Body of pancreas (tissue), 4 donors: ENCODE results near the gene BCAT1. TPM values are rescaled to one million over a fixed set of nuclear protein-coding genes. Genes with fewer than 3 reads are reported as not detected.

Experiments
- ATAC-seq: fragments of 150-250 bp; one replicate; pipeline ENCODE4 v1.9.1; 2016
- DNase-seq, 4 donors: peaks; one replicate each; pipeline ENCODE4 v3.0.0-alpha.2; 2019
- H3K27ac ChIP-seq, 4 donors: fragments of 200-600 bp; sonication (generic); 1 replicate in 3 of 4; 2 replicates in 1 of 4; pipeline versions ENCODE4 v1.5.1 to v1.6.1; 2016 to 2019; ENCODE audit warnings: mild to moderate bottlenecking in 1 of 4, mixed read lengths in 1 of 4, moderate library complexity in 1 of 4
- H3K27me3 ChIP-seq, 2 donors: fragments of 200-600 bp; sonication (generic); one replicate each; pipeline ENCODE4 v1.6.0; 2016; ENCODE audit warnings: mild to moderate bottlenecking in 1 of 2
- H3K36me3 ChIP-seq, 2 donors: fragments of 200-600 bp; sonication (generic); replicated peaks in 1 of 2; 2 replicates each; pipeline ENCODE4 v1.5.1; 2016; ENCODE audit warnings: low read depth in 2 of 2; ENCODE audit not compliant: insufficient read depth in 1 of 2
- H3K4me1 ChIP-seq: fragments of 200-600 bp; sonication (generic); one replicate; pipeline ENCODE4 v1.6.0; 2016
- H3K4me3 ChIP-seq, 2 donors: fragments of 200-600 bp; sonication (generic); 1 replicate in 1 of 2; 2 replicates in 1 of 2; pipeline ENCODE4 v1.5.1; 2016 to 2019
- H3K9me3 ChIP-seq, 3 donors: fragments of 200-600 bp; sonication (generic); 1 replicate in 2 of 3; 2 replicates in 1 of 3; pipeline ENCODE4 v1.5.1; 2016
- POLR2A ChIP-seq, 3 donors: fragments of 450-650 bp; IDR thresholded peaks; one replicate each; pipeline ENCODE4 v1.6.1; 2016; ENCODE audit warnings: antibody characterized with exemption in 3 of 3, mild to moderate bottlenecking in 2 of 3
- WGBS, 2 donors: methylation state at CpG; one replicate each; pipeline ENCODE4 v1.1.5; 2017; 5-methylcytosine and 5-hydroxymethylcytosine counted together
- intact Hi-C: fragments of 100-400 bp; cut with DNase I; formaldehyde crosslinking; loops from one replicate; pipeline ENCODE4 v1.15.1; 2023
- total RNA-seq, 2 donors: library from RNA; depleted of rRNA; stranded (reverse); fragments of >200 nt; gene quantifications; one replicate each; pipeline ENCODE4 v1.1.0, GENCODE V29; 2016
- TF ChIP-seq, protein P1 (sequence below), 7 experiments: fragments of 450-650 bp in 4 of 7; fragments of 200-600 bp in 3 of 7; sonication (generic) in 3 of 7; IDR thresholded peaks; one replicate each; pipeline ENCODE4 v1.5.1; 2016 to 2019; ENCODE audit warnings: antibody characterized with exemption in 7 of 7

Gene BCAT1
- total RNA-seq, 2 donors from 2014 or later: 30.0 to 59.7 TPM

DNA sequence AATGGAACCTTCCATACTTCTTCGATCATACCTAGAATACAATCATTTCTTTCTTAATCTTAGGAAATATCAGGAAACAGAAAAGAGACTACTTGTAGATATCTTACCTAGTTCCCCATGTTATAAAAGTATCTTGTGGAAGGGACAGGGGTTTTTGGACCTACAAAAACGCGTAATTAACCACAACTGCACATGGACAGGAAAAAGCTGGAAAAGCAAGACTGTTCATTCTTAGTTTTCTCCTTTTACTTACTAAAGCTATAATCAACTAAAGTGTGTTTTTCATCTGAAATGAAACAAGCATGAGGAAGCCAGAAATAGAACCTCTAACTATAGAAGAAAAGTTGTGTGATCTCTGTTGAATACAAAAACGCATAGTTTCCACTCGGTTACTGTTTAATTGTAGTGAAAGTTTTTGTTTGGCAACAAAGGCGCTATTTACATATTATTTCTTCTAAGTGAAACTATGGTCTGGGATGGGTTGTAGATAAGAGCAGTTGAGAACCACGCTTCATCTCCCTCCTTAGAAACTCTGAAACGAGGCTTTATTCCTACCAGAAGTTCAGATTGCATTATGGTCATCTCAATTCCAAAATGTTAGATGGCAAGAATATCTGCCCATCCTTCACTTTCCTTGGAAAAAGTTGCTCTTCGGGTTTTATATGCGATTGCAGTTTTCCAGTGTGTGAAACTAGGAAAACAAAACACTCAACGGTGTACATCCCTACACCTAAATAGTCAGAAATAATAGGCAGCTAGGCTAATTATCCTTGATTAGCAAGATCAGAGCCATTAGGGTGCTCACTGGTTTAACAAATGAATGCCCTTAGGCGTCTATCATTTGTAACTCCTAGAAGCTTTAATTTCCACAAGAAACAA, 1.1 kb downstream of the BCAT1 start:
- TF ChIP-seq POLR2A (IDR thresholded peaks at IDR 0.05): no peak
- TF ChIP-seq, protein P1, sequence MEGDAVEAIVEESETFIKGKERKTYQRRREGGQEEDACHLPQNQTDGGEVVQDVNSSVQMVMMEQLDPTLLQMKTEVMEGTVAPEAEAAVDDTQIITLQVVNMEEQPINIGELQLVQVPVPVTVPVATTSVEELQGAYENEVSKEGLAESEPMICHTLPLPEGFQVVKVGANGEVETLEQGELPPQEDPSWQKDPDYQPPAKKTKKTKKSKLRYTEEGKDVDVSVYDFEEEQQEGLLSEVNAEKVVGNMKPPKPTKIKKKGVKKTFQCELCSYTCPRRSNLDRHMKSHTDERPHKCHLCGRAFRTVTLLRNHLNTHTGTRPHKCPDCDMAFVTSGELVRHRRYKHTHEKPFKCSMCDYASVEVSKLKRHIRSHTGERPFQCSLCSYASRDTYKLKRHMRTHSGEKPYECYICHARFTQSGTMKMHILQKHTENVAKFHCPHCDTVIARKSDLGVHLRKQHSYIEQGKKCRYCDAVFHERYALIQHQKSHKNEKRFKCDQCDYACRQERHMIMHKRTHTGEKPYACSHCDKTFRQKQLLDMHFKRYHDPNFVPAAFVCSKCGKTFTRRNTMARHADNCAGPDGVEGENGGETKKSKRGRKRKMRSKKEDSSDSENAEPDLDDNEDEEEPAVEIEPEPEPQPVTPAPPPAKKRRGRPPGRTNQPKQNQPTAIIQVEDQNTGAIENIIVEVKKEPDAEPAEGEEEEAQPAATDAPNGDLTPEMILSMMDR (IDR thresholded peaks at IDR 0.05): no peak
- Histone ChIP-seq H3K27me3 (no peaks in the 10 kb centered on the region), H3K27ac (peak overlapping the region; percentile 71 to 90 (median 83)), H3K36me3 (no peaks in the 10 kb centered on the region), H3K9me3 (no peaks in the 10 kb centered on the region), H3K4me3 (peak overlapping the region; percentile 61 to 66), H3K4me1 (peaks cover 33% of the 10 kb centered on the region)
- DNase-seq: no peak
- ATAC-seq: no peak
- intact Hi-C loops: no loop called here
- WGBS, 2 donors: 23 to 29% methylated on average over 12 of the region's 12 CpGs

DNA sequence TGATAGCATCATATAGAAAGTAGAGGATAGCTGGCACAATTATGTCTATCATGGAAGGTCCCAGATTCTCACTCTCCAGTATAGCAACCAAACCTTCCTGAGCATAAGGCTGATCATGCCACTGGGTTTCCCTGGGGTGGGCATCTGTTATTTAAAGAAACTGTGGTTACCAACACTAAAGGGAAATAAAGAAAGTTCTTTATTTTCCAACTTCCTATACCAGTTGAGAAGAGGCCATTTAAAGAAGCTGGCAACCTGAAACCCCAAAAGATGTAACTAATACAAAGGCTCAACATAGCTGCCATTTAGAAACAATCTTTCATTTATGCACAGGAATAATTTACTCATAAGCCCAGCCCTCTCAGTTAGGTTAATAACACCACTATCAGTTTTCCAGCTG, 3.1 kb downstream of the BCAT1 start:
- intact Hi-C loops: no loop called here
- H3K4me3 ChIP-seq: no peak overlapping the region

DNA sequence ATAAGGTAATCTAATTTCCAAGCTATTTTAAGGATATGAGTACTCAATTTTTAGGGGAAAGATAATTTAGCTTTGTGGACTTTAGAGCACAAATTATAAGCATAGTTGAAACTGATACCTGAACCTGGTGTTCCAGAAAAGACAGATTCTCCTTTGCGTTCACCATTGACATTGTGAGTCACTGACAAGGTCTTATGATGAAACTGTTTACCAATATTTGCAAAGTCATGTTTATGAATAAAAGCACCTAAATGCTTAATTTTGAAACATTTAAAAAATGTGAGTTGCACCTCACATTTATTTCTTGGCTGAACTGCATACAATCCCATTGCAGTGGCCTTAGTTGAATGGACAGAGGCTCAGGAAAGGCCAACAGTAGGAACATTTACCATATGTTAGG, 3.9 kb downstream of the BCAT1 start:
- TF ChIP-seq POLR2A (IDR thresholded peaks at IDR 0.05): no peak
- TF ChIP-seq, protein P1 (IDR thresholded peaks at IDR 0.05): no peak
- Histone ChIP-seq H3K27me3 (no peaks in the 10 kb centered on the region), H3K4me3 (no peak overlapping the region), H3K36me3 (no peaks in the 10 kb centered on the region), H3K4me1 (peaks cover 60% of the 10 kb centered on the region), H3K9me3 (no peaks in the 10 kb centered on the region), H3K27ac (peak overlapping the region; percentile 60 to 90 (median 83))
- WGBS, 2 donors: 35 to 37% methylated on average over 1 of the region's 1 CpG
- ATAC-seq: no peak
- intact Hi-C loops: no loop called here
- no peak for DNase-seq

More for the DNA sequence above, 3.1 kb downstream of the BCAT1 start:
- Histone ChIP-seq H3K4me1 (peaks cover 52% of the 10 kb centered on the region), H3K27me3 (no peaks in the 10 kb centered on the region), H3K27ac (peak overlapping the region; percentile 60 to 90 (median 83)), H3K9me3 (no peaks in the 10 kb centered on the region), H3K36me3 (no peaks in the 10 kb centered on the region)
- TF ChIP-seq, protein P1 (IDR thresholded peaks at IDR 0.05): no peak
- TF ChIP-seq POLR2A (IDR thresholded peaks at IDR 0.05): no peak
- ATAC-seq (no peak), DNase-seq (no peak)

DNA sequence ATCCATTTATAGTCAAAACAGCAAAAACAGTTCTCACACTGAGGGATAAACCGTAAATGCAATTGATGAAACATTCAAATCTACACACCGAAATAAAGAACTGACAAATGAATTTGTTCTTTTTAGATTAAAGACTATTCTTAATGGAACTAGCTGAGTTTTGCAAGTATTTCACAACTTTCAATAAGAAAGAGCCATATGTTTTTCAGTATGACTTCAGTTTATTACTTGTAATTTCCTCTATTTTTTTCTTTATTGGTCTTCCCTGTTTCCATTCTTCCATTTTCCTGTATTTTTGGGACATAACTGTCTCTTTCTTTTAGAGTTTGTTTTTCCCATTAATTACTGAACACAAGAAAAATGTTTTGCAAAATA, 4.3 kb downstream of the BCAT1 start:
- WGBS, 2 donors: 56 to 61% methylated on average over 2 of the region's 2 CpGs

More for the DNA sequence above, 4.3 kb downstream of the BCAT1 start:
- H3K27ac ChIP-seq: peak overlapping the region; percentile 60 to 90 (median 83)
- no peak overlapping the region for H3K4me3 ChIP-seq
- DNase-seq: no peak
- ATAC-seq: no peak
- TF ChIP-seq, protein P1 (IDR thresholded peaks at IDR 0.05): no peak
- TF ChIP-seq POLR2A (IDR thresholded peaks at IDR 0.05): no peak
- intact Hi-C loops: no loop called here
- peaks cover 62% of the 10 kb centered on the region for H3K4me1 ChIP-seq
- no peaks in the 10 kb centered on the region for H3K36me3 ChIP-seq
- H3K27me3 ChIP-seq: no peaks in the 10 kb centered on the region
- H3K9me3 ChIP-seq: no peaks in the 10 kb centered on the region
